A673 (cell line): ENCODE measurements around the gene BSG.

ENCODE experiments used
- CTCF ChIP-seq: fragments of 300-800, 200-600 bp; sonication (generic); conservative IDR thresholded peaks from 2 replicates; pipeline ENCODE4 v1.5.1; 2017; ENCODE audit warnings: low read depth, mild to moderate bottlenecking, antibody characterized with exemption, low read length, moderate library complexity, mixed read lengths
- EZH2 ChIP-seq: fragments of 200-600 bp; sonication (generic); IDR thresholded peaks from 2 replicates; pipeline ENCODE4 v1.6.1; 2017; ENCODE audit warnings: borderline replicate concordance, low read depth, mild to moderate bottlenecking, mixed read lengths, antibody characterized with exemption, low read length; ENCODE audit not compliant: poor library complexity, severe bottlenecking

- TF ChIP-seq EZH2 (no peak), CTCF (no peak)
Measured at GRCh38 chr19:575527-576506, 3.4 kb downstream of the BSG start.
